B cell (primary cell): ENCODE data around the gene SLC35F3.

Experiments
- EZH2 ChIP-seq: IDR thresholded peaks from 2 replicates; pipeline ENCODE4 v1.6.1; 2012; ENCODE audit warnings: borderline replicate concordance, low read depth, mild to moderate bottlenecking, moderate library complexity, low read length; ENCODE audit not compliant: insufficient read depth, poor library complexity, severe bottlenecking
- TF ChIP-seq, protein P1 (sequence below): fragments of 200-600 bp; IDR thresholded peaks from one replicate; pipeline ENCODE4 v1.8.0; 2022; ENCODE audit warnings: antibody characterized with exemption, mild to moderate bottlenecking

DNA sequence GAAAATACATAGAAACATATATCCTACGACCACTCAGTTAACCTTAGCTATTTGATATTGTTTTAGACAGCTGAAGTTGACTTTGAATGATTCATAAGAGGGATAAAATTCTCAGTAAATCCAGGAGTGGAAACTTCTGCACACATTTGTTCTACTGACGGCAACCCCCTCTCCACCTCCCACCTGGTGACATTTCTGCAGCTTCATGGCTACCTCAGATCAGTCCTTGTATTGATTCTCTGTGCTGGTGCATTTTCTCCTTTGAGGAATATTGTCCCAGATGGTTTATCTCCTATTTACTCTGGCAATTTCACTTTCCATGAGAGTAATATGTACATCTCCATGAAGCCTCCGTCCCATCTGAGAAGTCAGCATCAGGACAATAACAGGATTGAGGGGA, 411.1 kb downstream of the SLC35F3 start:
- TF ChIP-seq, protein P1, sequence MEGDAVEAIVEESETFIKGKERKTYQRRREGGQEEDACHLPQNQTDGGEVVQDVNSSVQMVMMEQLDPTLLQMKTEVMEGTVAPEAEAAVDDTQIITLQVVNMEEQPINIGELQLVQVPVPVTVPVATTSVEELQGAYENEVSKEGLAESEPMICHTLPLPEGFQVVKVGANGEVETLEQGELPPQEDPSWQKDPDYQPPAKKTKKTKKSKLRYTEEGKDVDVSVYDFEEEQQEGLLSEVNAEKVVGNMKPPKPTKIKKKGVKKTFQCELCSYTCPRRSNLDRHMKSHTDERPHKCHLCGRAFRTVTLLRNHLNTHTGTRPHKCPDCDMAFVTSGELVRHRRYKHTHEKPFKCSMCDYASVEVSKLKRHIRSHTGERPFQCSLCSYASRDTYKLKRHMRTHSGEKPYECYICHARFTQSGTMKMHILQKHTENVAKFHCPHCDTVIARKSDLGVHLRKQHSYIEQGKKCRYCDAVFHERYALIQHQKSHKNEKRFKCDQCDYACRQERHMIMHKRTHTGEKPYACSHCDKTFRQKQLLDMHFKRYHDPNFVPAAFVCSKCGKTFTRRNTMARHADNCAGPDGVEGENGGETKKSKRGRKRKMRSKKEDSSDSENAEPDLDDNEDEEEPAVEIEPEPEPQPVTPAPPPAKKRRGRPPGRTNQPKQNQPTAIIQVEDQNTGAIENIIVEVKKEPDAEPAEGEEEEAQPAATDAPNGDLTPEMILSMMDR: no peak
- TF ChIP-seq EZH2: no peak
